ENCODE data around the gene ULBP2.
"Not testable (repeated sequence)": the region's sequence is repeated elsewhere in the genome, so short reads cannot be mapped to it uniquely, and the experiment has no call there.

The ULBP2 gene

GRCh38 chr6:149927025-149927424 lies 14.8 kb upstream of the ULBP2 start:
- not testable (repeated sequence) for DNase-seq (ENCODE audit: low spot score)

GRCh38 chr6:149929422-149929821 lies 12.4 kb upstream of the ULBP2 start:
- peak; percentile 36 for DNase-seq (ENCODE audit: low spot score)

- DNase-seq (ENCODE audit: low spot score), result no peak
Observed at GRCh38 chr6:149931501-149931900, 10.3 kb upstream of the ULBP2 start.

GRCh38 chr6:149933036-149933435 lies 8.8 kb upstream of the ULBP2 start:
- DNase-seq (ENCODE audit: low spot score), result no peak

GRCh38 chr6:149933461-149933860 lies 8.4 kb upstream of the ULBP2 start:
- DNase-seq (ENCODE audit: low spot score), result no peak

- DNase-seq (ENCODE audit: low spot score), result peak; percentile 47
Observed at GRCh38 chr6:149934249-149935156, 7.3 kb upstream of the ULBP2 start.

GRCh38 chr6:149935246-149935645 lies 6.6 kb upstream of the ULBP2 start:
- DNase-seq (ENCODE audit: low spot score), result no peak

- DNase-seq (ENCODE audit: low spot score), result no peak
Observed at GRCh38 chr6:149935668-149936067, 6.1 kb upstream of the ULBP2 start.

GRCh38 chr6:149936743-149937142 lies 5.1 kb upstream of the ULBP2 start:
- DNase-seq (ENCODE audit: low spot score), result no peak

GRCh38 chr6:149938013-149938570 lies 3.7 kb upstream of the ULBP2 start:
- DNase-seq (ENCODE audit: low spot score), result not testable (repeated sequence)

- peak; percentile 42 for DNase-seq (ENCODE audit: low spot score)
Observed at GRCh38 chr6:149938571-149939355, 3.1 kb upstream of the ULBP2 start.

GRCh38 chr6:149939356-149939648 lies 2.5 kb upstream of the ULBP2 start:
- no peak for DNase-seq (ENCODE audit: low spot score)

GRCh38 chr6:149939909-149940671 lies 1.7 kb upstream of the ULBP2 start:
- DNase-seq (ENCODE audit: low spot score), result no peak

- no peak for DNase-seq (ENCODE audit: low spot score)
Observed at GRCh38 chr6:149940672-149940982, 1.2 kb upstream of the ULBP2 start.

- no peak for DNase-seq (ENCODE audit: low spot score)
Observed at GRCh38 chr6:149942461-149942829, 631 bp downstream of the ULBP2 start.

GRCh38 chr6:149943321-149943720 lies 1.5 kb downstream of the ULBP2 start:
- not testable (repeated sequence) for DNase-seq (ENCODE audit: low spot score)

GRCh38 chr6:149945276-149945675 lies 3.5 kb downstream of the ULBP2 start:
- DNase-seq (ENCODE audit: low spot score), result not testable (repeated sequence)

- DNase-seq (ENCODE audit: low spot score), result not testable (repeated sequence)
Observed at GRCh38 chr6:149946631-149947030, 4.8 kb downstream of the ULBP2 start.

- not testable (repeated sequence) for DNase-seq (ENCODE audit: low spot score)
Observed at GRCh38 chr6:149947533-149947932, 5.7 kb downstream of the ULBP2 start.

- DNase-seq (ENCODE audit: low spot score), result no peak
Observed at GRCh38 chr6:149948011-149948410, 6.2 kb downstream of the ULBP2 start.

- DNase-seq (ENCODE audit: low spot score), result no peak
Observed at GRCh38 chr6:149948616-149949015, 6.8 kb downstream of the ULBP2 start.

GRCh38 chr6:149950423-149950822 lies 8.6 kb downstream of the ULBP2 start:
- DNase-seq (ENCODE audit: low spot score), result no peak
